ENCODE results near the gene MMP2. TPM values are rescaled to one million over a fixed set of nuclear protein-coding genes. Genes with fewer than 3 reads are reported as not detected.
A peak's percentile ranks its signal among the peaks of the same experiment; 100 is the strongest.

The MMP2 gene
- total RNA-seq, 1 experiment from 2014 or later, result 1.7 TPM

- DNase-seq (ENCODE audit: low read depth, low spot score), result peak; percentile 78
- in situ Hi-C loops (cut with HindIII; ENCODE audit: low pct_unique_long_range_greater_than_20kb, low sequenced_read_pairs), result no loop called here
Observed at GRCh38 chr16:55465077-55465896, 13.7 kb upstream of the MMP2 start.

DNA sequence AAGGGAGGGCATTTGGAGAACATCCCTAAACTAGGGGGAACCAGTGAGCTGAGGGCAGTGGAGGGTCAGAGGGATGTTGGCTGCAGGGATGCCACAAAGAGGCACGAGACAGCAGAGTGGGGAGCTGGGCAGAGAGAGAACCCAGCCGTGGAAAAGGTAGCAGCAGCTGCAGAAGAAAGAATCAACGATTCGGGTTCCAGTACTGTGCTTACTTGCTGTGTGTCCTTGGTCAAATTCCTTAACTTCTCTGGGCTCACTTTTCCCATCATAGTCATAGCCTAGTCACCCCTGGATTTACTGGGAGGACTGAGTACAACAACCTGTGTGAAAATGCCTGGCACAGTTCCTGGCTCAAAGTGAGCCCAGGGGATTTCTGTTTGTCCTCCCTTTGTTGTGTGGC, 12.8 kb upstream of the MMP2 start:
- in situ Hi-C loops (cut with HindIII; ENCODE audit: low pct_unique_long_range_greater_than_20kb, low sequenced_read_pairs), result no loop called here

DNA sequence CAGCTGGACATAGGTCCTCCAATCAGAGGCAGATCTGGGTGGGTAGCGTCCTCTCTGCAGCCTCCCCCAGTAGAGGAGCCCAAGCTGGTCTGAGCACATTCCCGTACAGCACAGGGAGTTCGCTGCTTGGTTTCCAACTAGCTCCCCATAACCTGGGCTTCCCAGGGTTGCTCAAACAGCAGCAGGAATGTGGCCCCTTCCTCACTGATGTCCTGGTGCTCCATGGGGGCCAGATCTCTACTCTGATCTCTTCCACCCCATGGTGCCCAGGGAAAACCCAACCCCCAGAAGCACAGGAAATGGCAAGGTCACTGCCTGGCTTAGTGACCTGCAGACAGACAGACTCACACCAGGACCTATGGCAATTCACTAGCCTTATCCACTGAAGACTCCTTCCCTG, 11.1 kb upstream of the MMP2 start:
- DNase-seq (ENCODE audit: low read depth, low spot score), result no peak
- in situ Hi-C loops (cut with HindIII; ENCODE audit: low pct_unique_long_range_greater_than_20kb, low sequenced_read_pairs), result no loop called here

More for the DNA sequence above, 12.8 kb upstream of the MMP2 start:
- DNase-seq (ENCODE audit: low read depth, low spot score), result no peak

- in situ Hi-C loops (cut with HindIII; ENCODE audit: low pct_unique_long_range_greater_than_20kb, low sequenced_read_pairs), result no loop called here
- DNase-seq (ENCODE audit: low read depth, low spot score), result no peak
Observed at GRCh38 chr16:55468352-55468990, 10.5 kb upstream of the MMP2 start.

DNA sequence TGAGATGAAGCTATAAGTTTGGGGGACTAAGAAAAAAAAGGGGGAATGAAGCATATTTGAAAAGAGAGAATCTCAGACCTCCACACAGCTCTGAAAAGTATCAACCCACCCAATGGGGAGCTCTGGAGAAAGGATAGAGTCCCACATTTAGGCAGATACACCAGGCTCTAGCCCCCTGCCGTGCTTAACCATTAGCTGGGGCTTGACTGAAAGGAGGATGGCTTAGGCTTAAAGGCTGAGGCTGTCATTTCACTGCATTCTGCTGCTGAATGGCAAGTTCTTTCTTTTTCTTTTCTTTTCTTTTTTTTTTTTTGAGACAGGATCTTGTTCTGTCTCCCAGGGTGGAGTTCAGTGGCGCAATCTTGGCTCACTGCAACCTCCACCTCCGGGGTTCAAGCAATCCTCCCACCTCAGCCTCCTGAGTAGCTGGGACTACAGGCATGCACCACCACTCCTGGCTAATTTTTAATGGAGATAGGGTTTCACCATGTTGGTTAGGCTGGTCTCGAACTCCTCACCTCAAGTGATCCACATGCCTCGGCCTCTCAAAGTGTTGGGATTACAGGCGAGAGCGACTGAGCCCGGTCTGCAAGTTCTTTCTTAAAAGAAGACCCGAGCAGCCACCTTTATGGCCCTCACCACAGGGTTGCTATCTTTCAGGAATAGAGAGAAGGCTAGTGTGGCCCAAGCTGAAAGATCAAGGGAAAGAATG, 9.0 kb upstream of the MMP2 start:
- no peak for DNase-seq (ENCODE audit: low read depth, low spot score)
- in situ Hi-C loops (cut with HindIII; ENCODE audit: low pct_unique_long_range_greater_than_20kb, low sequenced_read_pairs), result no loop called here

GRCh38 chr16:55470533-55471371, 8.2 kb upstream of the MMP2 start:
- in situ Hi-C loops (cut with HindIII; ENCODE audit: low pct_unique_long_range_greater_than_20kb, low sequenced_read_pairs), result no loop called here
- peak; percentile 52 for DNase-seq (ENCODE audit: low read depth, low spot score)

GRCh38 chr16:55471448-55472097, 7.4 kb upstream of the MMP2 start:
- DNase-seq (ENCODE audit: low read depth, low spot score), result no peak
- in situ Hi-C loops (cut with HindIII; ENCODE audit: low pct_unique_long_range_greater_than_20kb, low sequenced_read_pairs), result no loop called here

DNA sequence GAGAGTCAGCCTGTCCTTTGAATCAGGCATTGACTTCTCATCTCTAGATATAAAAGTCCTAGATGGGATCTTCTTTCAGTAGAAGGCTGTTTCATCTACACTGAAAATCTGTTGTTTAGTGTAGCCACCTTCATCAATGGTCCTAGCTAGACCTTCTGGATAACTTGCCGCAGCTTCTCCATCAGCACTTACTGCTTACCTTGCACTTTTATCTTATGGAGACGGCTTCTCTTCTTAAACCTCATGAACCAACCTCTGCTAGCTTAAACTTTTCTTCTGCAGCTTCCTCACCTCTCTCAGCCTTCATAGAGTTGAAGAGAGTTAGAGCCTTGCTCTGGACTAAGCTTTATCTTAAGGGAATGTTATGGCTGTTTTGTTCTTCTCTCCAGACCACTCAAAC, 5.4 kb upstream of the MMP2 start:
- no peak for DNase-seq (ENCODE audit: low read depth, low spot score)
- in situ Hi-C loops (cut with HindIII; ENCODE audit: low pct_unique_long_range_greater_than_20kb, low sequenced_read_pairs), result no loop called here

- DNase-seq (ENCODE audit: low read depth, low spot score), result no peak
- in situ Hi-C loops (cut with HindIII; ENCODE audit: low pct_unique_long_range_greater_than_20kb, low sequenced_read_pairs), result no loop called here
Observed at GRCh38 chr16:55474821-55475220, 4.2 kb upstream of the MMP2 start.

GRCh38 chr16:55475919-55476318, 3.1 kb upstream of the MMP2 start:
- in situ Hi-C loops (cut with HindIII; ENCODE audit: low pct_unique_long_range_greater_than_20kb, low sequenced_read_pairs), result no loop called here

GRCh38 chr16:55476625-55477533, 2.1 kb upstream of the MMP2 start:
- no peak for DNase-seq (ENCODE audit: low read depth, low spot score)
- in situ Hi-C loops (cut with HindIII; ENCODE audit: low pct_unique_long_range_greater_than_20kb, low sequenced_read_pairs), result no loop called here

More at GRCh38 chr16:55475919-55476318, 3.1 kb upstream of the MMP2 start:
- DNase-seq (ENCODE audit: low read depth, low spot score), result no peak

GRCh38 chr16:55477736-55478135, 1.3 kb upstream of the MMP2 start:
- DNase-seq (ENCODE audit: low read depth, low spot score), result no peak
- in situ Hi-C loops (cut with HindIII; ENCODE audit: low pct_unique_long_range_greater_than_20kb, low sequenced_read_pairs), result no loop called here

DNA sequence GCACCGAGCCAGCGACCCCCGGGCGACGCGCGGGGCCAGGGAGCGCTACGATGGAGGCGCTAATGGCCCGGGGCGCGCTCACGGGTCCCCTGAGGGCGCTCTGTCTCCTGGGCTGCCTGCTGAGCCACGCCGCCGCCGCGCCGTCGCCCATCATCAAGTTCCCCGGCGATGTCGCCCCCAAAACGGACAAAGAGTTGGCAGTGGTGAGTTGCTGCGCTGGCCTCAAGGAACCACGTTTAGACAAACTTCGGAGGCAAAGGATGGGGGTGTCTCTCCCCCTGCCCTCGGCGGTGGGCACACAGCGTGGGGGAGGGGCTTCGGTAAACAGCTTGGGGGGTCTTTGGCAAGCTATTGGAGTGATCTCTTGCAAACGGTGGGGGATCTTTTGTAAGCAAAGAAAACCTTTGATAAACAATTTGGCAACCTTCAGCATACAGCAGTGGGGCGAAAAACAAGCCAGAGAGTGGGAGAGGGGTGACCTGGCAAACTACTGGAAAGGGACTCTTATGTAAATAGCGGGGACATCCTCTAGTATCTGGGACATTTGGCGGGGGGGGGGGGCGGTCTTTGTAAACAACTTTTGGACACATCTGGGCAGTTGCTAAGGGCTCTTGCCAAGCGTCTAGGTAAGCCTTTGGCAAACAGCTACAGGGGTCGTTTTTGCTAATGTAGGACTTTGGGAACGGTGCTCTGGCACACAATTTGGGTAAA, 587 bp downstream of the MMP2 start:
- in situ Hi-C loops (cut with HindIII; ENCODE audit: low pct_unique_long_range_greater_than_20kb, low sequenced_read_pairs), result no loop called here
- DNase-seq (ENCODE audit: low read depth, low spot score), result no peak

- in situ Hi-C loops (cut with HindIII; ENCODE audit: low pct_unique_long_range_greater_than_20kb, low sequenced_read_pairs), result no loop called here
Observed at GRCh38 chr16:55480228-55480655, 1.2 kb downstream of the MMP2 start.

GRCh38 chr16:55481023-55481422, 2.0 kb downstream of the MMP2 start:
- no peak for DNase-seq (ENCODE audit: low read depth, low spot score)
- in situ Hi-C loops (cut with HindIII; ENCODE audit: low pct_unique_long_range_greater_than_20kb, low sequenced_read_pairs), result no loop called here

More at GRCh38 chr16:55480228-55480655, 1.2 kb downstream of the MMP2 start:
- peak; percentile 48 for DNase-seq (ENCODE audit: low read depth, low spot score)

- in situ Hi-C loops (cut with HindIII; ENCODE audit: low pct_unique_long_range_greater_than_20kb, low sequenced_read_pairs), result no loop called here
Observed at GRCh38 chr16:55482056-55482455, 3.1 kb downstream of the MMP2 start.

More at GRCh38 chr16:55482056-55482455, 3.1 kb downstream of the MMP2 start:
- DNase-seq (ENCODE audit: low read depth, low spot score), result no peak
